Endothelial cell of umbilical vein (primary cell): Measurements from ENCODE around the gene NFIA. TPM values are rescaled to one million over a fixed set of nuclear protein-coding genes. Genes with fewer than 3 reads are reported as not detected.

Experiments
- BruUV-seq: library from RNA; stranded (reverse); fragments of 400-500 nt; replicated peaks from 2 replicates; lab custom pipeline; 2021; lab: Mats Ljungman, UMichigan
- CTCF ChIA-PET: fragments of 300-600, 350-600 bp; sonication (Branson Sonifier 250); formaldehyde crosslinking; loops from one replicate; lab custom pipeline; 2021; ENCODE audit warnings: antibody characterized with exemption, inconsistent platforms; lab: Charles Lee
- POLR2A ChIA-PET: fragments of 300-600, 350-600 bp; sonication (Branson Sonifier 250); formaldehyde crosslinking; loops from one replicate; lab custom pipeline; 2021; ENCODE audit warnings: antibody characterized with exemption, inconsistent platforms; lab: Charles Lee
- DNase-seq: peaks from one replicate; pipeline ENCODE4 v3.0.0-alpha.2; 2011; ENCODE audit warnings: low read depth, low spot score
- FAIRE-seq: peaks from 2 replicates; lab custom pipeline; 2011; peaks lifted over from hg19 to GRCh38; lab: Jason Lieb, UNC
- H2AFZ ChIP-seq: 2 replicates; pipeline ENCODE4 v1.6.0; 2012; ENCODE audit warnings: low read depth, low read length, control low read depth, inconsistent platforms
- H3K27ac ChIP-seq: 2 replicates; pipeline ENCODE4 v1.5.1; 2011; ENCODE audit warnings: low read depth, mild to moderate bottlenecking, control low read depth, low read length, moderate library complexity; ENCODE audit not compliant: insufficient read depth
- H3K27me3 ChIP-seq, 2 experiments: 2 replicates each; pipeline versions ENCODE4 v1.6.0 to v1.6.1; 2011; ENCODE audit warnings: low read length in 2 of 2, mixed read lengths in 1 of 2; ENCODE audit not compliant: control insufficient read depth in 2 of 2, insufficient read depth in 2 of 2
- H3K36me3 ChIP-seq, 2 experiments: 2 replicates in 1 of 2; 3 replicates in 1 of 2; pipeline ENCODE4 v1.5.1; 2011; ENCODE audit warnings: low read length in 2 of 2, mild to moderate bottlenecking in 1 of 2, moderate library complexity in 1 of 2; ENCODE audit not compliant: control insufficient read depth in 2 of 2, insufficient read depth in 2 of 2; ENCODE audit errors: extremely low read depth in 1 of 2
- H3K4me1 ChIP-seq: 3 replicates; pipeline ENCODE4 v1.5.1; 2011; ENCODE audit warnings: mild to moderate bottlenecking, low read length; ENCODE audit not compliant: control insufficient read depth, insufficient read depth; ENCODE audit errors: extremely low read depth
- H3K4me2 ChIP-seq: 2 replicates; pipeline ENCODE4 v1.6.1; 2011; ENCODE audit warnings: low read length, control low read depth, mixed read lengths; ENCODE audit not compliant: insufficient read depth
- H3K4me3 ChIP-seq, 3 experiments: fragments of 200-600 bp in 1 of 3; sonication (generic), shearing (Covaris generic) in 1 of 3; replicated peaks in 1 of 3; 2 replicates each; pipeline ENCODE4 v1.5.1; 2011 to 2016; ENCODE audit warnings: control low read depth in 3 of 3, low read length in 3 of 3, mild to moderate bottlenecking in 2 of 3, inconsistent platforms in 1 of 3, low read depth in 1 of 3, moderate library complexity in 1 of 3; ENCODE audit not compliant: insufficient read depth in 1 of 3
- H3K79me2 ChIP-seq: 2 replicates; pipeline ENCODE4 v1.6.0; 2012; ENCODE audit warnings: low read length, inconsistent platforms; ENCODE audit not compliant: control insufficient read depth, insufficient read depth
- H3K9ac ChIP-seq: replicated peaks from 2 replicates; pipeline ENCODE3; 2011; ENCODE audit warnings: low read length, control low read depth; ENCODE audit not compliant: insufficient read depth; ENCODE audit errors: extremely low read depth
- H3K9me1 ChIP-seq: replicated peaks from 3 replicates; pipeline ENCODE4 v1.6.0; 2011; ENCODE audit warnings: mild to moderate bottlenecking, low read length; ENCODE audit not compliant: control insufficient read depth, insufficient read depth; ENCODE audit errors: extremely low read depth
- H3K9me3 ChIP-seq: replicated peaks from 2 replicates; pipeline ENCODE4 v1.5.1; 2012; ENCODE audit warnings: low read length, inconsistent platforms; ENCODE audit not compliant: control insufficient read depth, insufficient read depth
- H4K20me1 ChIP-seq: replicated peaks from 2 replicates; pipeline ENCODE3; 2011; ENCODE audit warnings: mild to moderate bottlenecking, low read length; ENCODE audit not compliant: control insufficient read depth, insufficient read depth; ENCODE audit errors: extremely low read depth
- CTCF ChIP-seq, 2 donors: IDR thresholded peaks; 1 replicate in 1 of 2; 2 replicates in 1 of 2; pipeline ENCODE4 v1.5.1; 2011; ENCODE audit warnings: low read length in 2 of 2, mild to moderate bottlenecking in 2 of 2, moderate library complexity in 2 of 2, control low read depth in 1 of 2, inconsistent platforms in 1 of 2, low read depth in 1 of 2; ENCODE audit not compliant: insufficient read depth in 1 of 2; ENCODE audit errors: extremely low read depth in 1 of 2
- EZH2 ChIP-seq: IDR thresholded peaks from 2 replicates; pipeline ENCODE4 v1.6.1; 2012; ENCODE audit warnings: borderline replicate concordance, low read depth, mild to moderate bottlenecking, moderate library complexity, low read length, inconsistent platforms; ENCODE audit not compliant: severe bottlenecking
- FOS ChIP-seq: IDR thresholded peaks from 2 replicates; pipeline ENCODE4 v1.6.1; 2011; ENCODE audit warnings: mild to moderate bottlenecking, low read length, moderate library complexity, borderline replicate concordance; ENCODE audit not compliant: insufficient read depth
- GATA2 ChIP-seq: IDR thresholded peaks from 2 replicates; pipeline ENCODE4 v1.7.0; 2011; ENCODE audit warnings: low read depth, mild to moderate bottlenecking, moderate library complexity, mixed read lengths, low read length; ENCODE audit not compliant: insufficient read length, insufficient read depth
- JUN ChIP-seq: IDR thresholded peaks from 2 replicates; pipeline ENCODE4 v1.6.1; 2011; ENCODE audit warnings: borderline replicate concordance, low read depth; ENCODE audit not compliant: insufficient read length, insufficient read depth
- MAX ChIP-seq: IDR thresholded peaks from 2 replicates; pipeline ENCODE4 v1.6.1; 2011; ENCODE audit not compliant: insufficient read depth, insufficient read length
- MYC ChIP-seq: IDR thresholded peaks from one replicate; pipeline ENCODE4 v1.6.1; 2011; ENCODE audit warnings: mild to moderate bottlenecking, low read depth, low read length
- POLR2A ChIP-seq: IDR thresholded peaks from 2 replicates; pipeline ENCODE4 v1.6.1; 2012; ENCODE audit warnings: low read depth, mild to moderate bottlenecking, control low read depth, low read length
- POLR2AphosphoS5 ChIP-seq: IDR thresholded peaks from 2 replicates; pipeline ENCODE4 v1.6.1; 2012; ENCODE audit warnings: low read depth, mild to moderate bottlenecking, control low read depth, low read length, moderate library complexity; ENCODE audit not compliant: insufficient read depth
- dilution Hi-C: fragments of 300-500 bp; cut with MboI; formaldehyde crosslinking; loops from one replicate; pipeline ENCODE4 v1.15.0; 2019; ENCODE audit warnings: low sequenced_read_pairs; ENCODE audit not compliant: extremely low pct_ligation_motif_present
- intact Hi-C: fragments of 100-400 bp; cut with micrococcal nuclease; formaldehyde crosslinking; loops from one replicate; pipeline ENCODE4 v1.10.0; 2022
- polyA plus RNA-seq, 4 experiments: library from polyadenylated mRNA; depleted of rRNA in 3 of 4; stranded (reverse) in 3 of 4; unstranded in 1 of 4; fragments of >200 nt; gene quantifications; 2 replicates each; pipeline versions ENCODE4 v1.2.1 to v1.2.3, GENCODE V29; 2011 to 2012; ENCODE audit warnings: missing spikeins in 1 of 4
- total RNA-seq: library from RNA; stranded (reverse); gene quantifications from 2 replicates; pipeline ENCODE4 v1.2.3, GENCODE V29; 2021

Gene NFIA
- total and polyA plus RNA-seq, 2 donors (not counting 3 experiments of a cell fraction or from before 2014, with no cell fraction given): 25.5 to 47.0 TPM

GRCh38 chr1:61400997-61401396 is 318.6 kb downstream of the NFIA start:
- no peaks in the 10 kb centered on the region for H3K79me2 ChIP-seq
- no peaks in the 10 kb centered on the region for H4K20me1 ChIP-seq
- CTCF ChIA-PET: no interaction called here
- dilution Hi-C loops (no loop called here), intact Hi-C loops (no loop called here)
- H3K27ac ChIP-seq: no peak overlapping the region
- peaks cover 0 to 2% of the 10 kb centered on the region in 2 experiments for H3K36me3 ChIP-seq
- no peak overlapping the region for H2AFZ ChIP-seq
- no peaks in the 10 kb centered on the region for H3K9me3 ChIP-seq
- H3K4me1 ChIP-seq: peaks cover 23% of the 10 kb centered on the region
- H3K9ac ChIP-seq: no peak overlapping the region
- DNase-seq: no peak
- H3K4me2 ChIP-seq: no peak overlapping the region
- H3K9me1 ChIP-seq: no peaks in the 10 kb centered on the region
- no TSS peak for BruUV-seq
- POLR2A ChIA-PET: no interaction called here
- FAIRE-seq: no peak
- no peak for TF ChIP-seq MYC
- TF ChIP-seq CTCF (IDR thresholded peaks at IDR 0.05; ENCODE audit: extremely low read depth in 1 of 2, insufficient read depth in 1 of 2, low read depth in 1 of 2, low read length in 2 of 2): no peak
- TF ChIP-seq FOS: no peak
- no peak for TF ChIP-seq EZH2
- no peak for TF ChIP-seq MAX
- TF ChIP-seq POLR2A: no peak
- TF ChIP-seq GATA2: no peak
- no peak for TF ChIP-seq POLR2AphosphoS5
- TF ChIP-seq JUN: no peak
- H3K4me3 ChIP-seq: no peak overlapping the region
- H3K27me3 ChIP-seq: no peaks in the 10 kb centered on the region
